DMS153 treated with DMSO at 0.1 percent for 48 hours (cell line): ENCODE measurements around the gene QKI.
A peak's percentile ranks its signal among the peaks of the same experiment; 100 is the strongest.
"Not testable (repeated sequence)": the region's sequence is repeated elsewhere in the genome, so short reads cannot be mapped to it uniquely, and the experiment has no call there.

Experiments
- DNase-seq: peaks from one replicate; lab custom pipeline; 2025; ENCODE audit not compliant: unreplicated experiment; lab: John Stamatoyannopoulos, UW

Gene QKI

DNA sequence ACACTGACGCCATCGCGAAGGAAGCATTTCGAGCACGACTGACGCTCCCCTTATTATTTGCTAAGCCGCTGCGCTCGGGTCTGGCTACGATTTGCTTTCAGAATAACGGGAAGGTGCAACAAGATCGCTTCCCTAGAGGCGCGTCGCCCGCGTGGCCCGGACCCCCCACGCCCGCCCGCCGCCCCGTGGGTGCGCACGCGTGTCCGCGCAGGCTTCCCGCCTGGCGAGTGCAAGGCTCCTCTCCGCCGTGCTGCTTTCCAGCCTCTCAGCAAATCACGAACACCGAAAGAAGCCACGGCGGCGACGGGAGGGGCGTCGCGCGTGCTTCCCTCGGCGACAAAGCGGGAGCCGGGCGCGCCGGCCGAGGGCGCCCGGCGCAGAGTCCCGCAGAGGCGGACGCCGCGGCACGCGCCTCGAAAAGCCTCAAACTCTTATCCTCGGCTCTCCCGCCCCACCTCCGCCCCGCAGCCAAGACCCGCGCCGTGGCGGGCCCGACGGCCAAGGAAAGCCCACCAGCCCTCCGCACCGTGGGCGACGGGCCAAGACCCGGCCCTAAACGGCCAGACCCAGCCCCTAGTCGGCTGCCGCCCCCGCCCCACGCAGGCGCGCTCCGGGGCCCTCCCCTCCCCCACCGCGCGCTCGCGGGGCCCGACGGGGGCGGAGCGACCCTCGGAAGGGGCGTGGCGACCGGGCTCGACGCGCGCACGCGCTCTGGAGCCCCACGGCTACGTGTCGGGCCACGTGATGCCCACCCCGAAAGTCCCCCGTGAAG, 987 bp upstream of the QKI start:
- peak; percentile 43 for DNase-seq

- no peak for DNase-seq
Measured at GRCh38 chr6:163414946-163415619, 565 bp downstream of the QKI start.

DNA sequence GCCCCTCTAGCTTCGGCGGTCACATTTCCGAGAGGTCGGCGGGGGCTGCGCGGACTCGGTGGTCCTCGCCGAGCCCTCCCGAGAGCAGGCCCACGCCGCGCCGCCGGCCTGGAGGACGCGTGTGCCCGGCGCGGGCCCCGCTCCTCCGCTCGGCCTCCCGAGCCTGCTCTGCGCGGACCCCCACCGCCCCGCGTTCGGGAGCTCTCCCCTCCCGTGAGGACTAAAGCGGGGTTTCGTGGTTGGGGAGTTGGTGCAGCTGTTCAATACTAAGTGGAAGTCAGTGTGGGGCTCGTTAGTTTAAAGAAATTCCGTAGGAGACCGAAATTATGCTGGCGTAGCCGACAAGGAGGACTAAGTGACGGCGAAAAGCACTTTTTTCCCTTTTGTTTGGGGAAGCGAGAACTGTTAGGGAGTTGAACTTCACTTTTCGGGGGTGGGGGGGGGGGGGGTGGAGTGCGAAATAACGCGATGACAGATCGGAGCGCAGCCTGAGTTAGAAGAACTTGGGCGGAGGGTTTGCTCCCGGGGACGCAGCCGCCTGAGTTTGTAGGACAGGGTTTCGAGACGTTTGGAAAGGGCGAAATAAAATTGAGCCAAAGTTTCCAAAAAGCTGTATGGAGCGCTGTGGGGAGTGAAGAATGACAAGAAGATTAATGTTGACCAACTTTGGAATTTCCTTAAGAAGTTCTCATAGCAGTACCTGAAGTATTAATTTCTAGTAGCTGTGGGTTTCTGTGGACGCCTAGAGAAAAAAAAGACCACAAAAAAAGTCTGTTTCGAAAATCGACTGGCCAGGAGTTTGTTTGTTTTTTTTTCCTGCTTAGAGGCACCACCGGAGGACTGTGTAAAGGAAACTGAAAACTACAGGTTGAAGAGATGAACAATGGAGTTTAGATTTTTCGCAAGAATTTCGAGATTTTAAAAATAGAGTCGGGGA, 1.4 kb downstream of the QKI start:
- no peak for DNase-seq

GRCh38 chr6:163416557-163417253, 2.2 kb downstream of the QKI start:
- peak; percentile 35 for DNase-seq

- no peak for DNase-seq
Measured at GRCh38 chr6:163417595-163417994, 3.1 kb downstream of the QKI start.

GRCh38 chr6:163418311-163419029, 4.0 kb downstream of the QKI start:
- DNase-seq: no peak

DNA sequence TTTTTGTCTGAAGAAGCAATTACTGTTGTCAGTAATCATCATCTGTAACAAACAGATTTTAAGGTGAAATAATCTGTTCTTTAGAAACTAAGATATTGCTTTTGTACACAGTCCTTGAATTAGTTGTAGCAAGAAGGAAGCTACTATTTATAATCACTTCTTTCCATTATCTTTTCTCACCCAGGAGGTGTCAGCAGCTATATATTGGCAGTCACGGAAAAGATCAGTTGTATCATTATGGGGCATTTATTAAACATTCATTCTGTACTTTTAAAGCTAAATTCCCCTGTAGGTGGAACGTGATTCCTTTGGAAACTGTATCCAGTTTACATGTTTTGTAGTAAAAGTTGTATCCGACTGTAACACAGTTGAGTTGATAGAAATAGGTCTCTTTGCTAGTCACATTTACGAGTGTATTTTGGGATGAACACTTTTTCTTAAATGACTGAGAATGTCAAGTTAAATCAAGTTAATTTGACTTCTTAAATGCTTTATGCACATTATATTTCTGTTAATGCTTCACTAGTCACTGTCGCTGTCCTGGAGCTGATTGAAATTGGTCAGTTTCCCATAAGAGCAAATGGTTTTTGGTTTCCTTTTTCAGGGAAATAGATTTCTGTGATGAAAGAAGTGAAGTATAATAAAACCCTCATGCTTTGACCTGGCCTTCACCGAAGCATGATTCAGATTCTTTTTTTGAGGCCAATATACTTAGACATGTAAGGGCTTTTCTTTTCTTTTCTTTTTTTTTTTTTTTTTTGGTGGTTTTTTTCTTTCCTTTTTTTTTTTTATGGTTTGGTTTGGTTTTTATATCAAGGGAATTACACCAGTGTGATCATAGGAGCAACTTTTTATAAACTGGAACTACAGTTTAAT, 5.1 kb downstream of the QKI start:
- DNase-seq: no peak

DNA sequence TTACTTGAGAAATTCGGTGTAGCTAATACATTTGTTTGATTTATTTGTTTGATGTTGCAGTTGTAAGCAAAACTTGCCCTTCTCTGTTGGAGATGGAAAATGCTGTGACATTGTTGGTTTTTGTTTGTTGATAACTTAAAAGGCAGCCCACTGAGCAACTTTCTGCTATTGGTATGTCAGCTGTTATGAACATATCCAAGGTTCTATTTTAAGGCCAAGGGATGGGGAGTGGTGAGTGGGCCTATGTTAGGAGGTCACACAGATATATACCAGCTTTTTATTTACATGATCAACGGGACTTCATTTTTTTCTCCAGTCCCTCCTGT, 5.7 kb downstream of the QKI start:
- DNase-seq: no peak

DNA sequence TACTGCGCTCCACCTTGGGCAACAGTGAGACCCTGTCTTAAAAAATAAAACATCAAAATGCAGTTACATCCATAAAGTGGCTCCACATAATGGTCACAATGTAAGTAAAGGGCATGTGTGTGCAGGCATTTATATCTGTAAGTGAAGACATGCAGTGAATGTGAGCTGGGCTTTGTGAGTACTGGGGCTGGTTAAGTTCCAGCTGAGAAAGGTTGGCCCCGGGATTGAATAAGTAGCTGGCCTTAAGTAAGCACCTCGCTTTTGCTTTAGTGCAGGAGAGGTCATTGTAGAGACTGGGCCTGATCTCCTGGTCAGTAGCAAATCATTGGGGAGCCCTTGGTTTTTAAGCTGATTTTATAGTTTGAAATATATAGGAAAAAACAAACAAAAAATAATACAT, 8.0 kb downstream of the QKI start:
- no peak for DNase-seq

- DNase-seq: no peak
Measured at GRCh38 chr6:163423696-163424095, 9.2 kb downstream of the QKI start.

- no peak for DNase-seq
Measured at GRCh38 chr6:163427498-163428254, 13.2 kb downstream of the QKI start.

GRCh38 chr6:163428373-163428772, 13.9 kb downstream of the QKI start:
- DNase-seq: no peak

DNA sequence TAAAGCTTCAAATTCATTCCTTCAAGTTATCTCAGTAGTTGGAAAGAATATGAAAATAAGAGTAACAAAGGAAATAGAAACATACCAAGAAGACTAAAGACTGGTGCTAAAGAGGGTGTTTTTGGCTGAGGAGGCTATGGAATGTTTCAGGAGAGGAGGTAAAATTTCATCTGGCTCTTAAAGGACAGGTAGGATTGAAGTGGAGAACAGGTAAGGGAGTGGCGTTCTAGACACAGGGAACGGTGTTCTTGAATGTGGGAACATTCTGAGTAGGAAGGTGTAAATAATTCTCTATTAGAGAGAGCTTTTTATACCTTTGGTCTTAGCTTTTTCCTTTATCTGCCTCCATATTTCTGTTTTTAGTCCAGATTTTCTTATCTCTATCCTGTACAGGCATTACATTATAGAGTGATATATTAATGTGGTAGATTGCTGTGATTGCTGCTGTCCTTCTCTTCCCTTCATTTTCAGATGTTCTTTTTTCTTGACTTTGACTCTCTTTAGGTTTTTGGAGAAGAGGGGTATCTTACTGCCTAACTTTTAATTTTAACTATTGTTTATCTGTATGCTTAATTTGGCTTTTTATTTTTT, 15.4 kb downstream of the QKI start:
- no peak for DNase-seq

- DNase-seq: no peak
Measured at GRCh38 chr6:163432300-163432699, 17.8 kb downstream of the QKI start.

DNA sequence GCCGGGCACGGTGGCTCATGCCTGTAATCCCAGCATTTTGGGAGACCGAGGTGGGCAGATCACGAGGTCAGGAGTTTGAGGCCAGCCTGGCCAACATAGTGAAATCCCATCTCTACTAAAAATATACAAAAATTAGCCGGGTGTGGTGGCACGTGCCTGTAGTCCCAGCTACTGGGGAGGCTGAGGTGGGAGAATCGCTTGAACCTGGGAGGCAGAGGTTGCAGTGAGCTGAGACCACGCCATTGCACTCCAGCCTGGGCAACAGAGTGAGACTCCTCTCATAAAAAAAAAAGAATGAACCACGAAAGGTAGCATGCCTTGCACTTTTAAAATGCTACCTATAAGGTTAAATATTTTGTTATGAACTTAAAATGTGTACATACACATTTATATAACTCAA, 19.0 kb downstream of the QKI start:
- DNase-seq: not testable (repeated sequence)

GRCh38 chr6:163435023-163435422, 20.5 kb downstream of the QKI start:
- DNase-seq: no peak

- DNase-seq: no peak
Measured at GRCh38 chr6:163436843-163437242, 22.3 kb downstream of the QKI start.

DNA sequence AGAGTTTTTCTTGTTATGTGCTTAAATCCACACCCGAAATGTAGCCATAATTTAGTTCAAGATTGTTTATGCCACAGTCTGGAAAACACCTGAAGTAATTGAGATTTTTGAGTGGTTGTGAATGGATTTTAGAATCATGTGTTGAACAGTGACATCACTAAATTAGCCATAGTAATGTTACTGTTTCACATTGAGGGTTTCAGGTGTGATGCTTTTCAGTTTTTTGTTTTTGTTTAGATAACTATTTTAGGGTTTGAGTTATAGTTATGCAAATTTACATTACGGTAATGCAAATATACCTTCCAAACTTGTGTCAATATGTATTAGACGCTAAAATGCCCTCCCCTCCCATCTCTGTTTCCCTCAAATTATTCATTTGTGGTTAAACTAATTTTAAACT, 22.9 kb downstream of the QKI start:
- DNase-seq: no peak
